T-helper 9 cell (primary cell): ENCODE measurements around the gene PARD3B.

Experiments
- DNase-seq: peaks from one replicate; pipeline ENCODE4 v3.0.0-alpha.2; 2020

Gene PARD3B

DNA sequence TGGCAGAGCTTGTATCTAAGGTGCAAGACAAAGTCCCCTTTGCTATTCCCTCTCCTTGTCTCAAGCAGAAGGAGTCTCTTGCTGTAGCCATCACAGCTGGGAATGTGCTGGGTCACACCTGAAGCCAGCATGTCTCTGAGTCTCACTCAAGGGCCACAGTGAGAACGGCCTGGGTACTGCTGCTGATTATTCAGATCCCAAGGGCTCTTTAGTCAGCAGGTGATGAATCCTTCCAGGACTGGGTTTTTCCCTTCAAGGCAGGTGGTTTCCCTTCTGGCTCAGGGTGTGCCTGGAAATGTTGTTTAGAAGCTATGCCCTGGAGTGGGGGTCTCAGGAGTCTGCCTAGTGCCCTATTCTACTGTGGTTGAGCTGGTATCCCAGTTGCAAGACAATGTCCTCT, 356.3 kb downstream of the PARD3B start:
- no peak for DNase-seq

DNA sequence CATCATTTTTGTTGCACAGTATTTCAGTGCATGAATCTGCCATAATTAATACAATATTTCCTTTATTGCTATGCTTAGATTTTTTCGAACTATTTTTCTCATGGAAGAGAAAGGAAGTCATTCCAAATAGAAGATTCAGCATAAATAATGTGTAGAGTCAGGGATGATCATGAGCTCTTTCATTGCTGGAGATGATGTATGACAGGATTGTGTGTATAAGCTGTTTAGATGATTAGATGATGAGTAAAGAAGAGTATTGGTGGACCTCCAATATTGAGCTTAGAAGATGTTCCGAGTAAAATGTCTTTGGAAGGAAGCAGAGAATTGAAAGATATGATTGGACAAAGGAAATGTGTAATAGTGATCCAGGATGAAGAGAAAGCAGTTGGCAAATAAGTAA, 364.5 kb downstream of the PARD3B start:
- DNase-seq, result no peak

DNA sequence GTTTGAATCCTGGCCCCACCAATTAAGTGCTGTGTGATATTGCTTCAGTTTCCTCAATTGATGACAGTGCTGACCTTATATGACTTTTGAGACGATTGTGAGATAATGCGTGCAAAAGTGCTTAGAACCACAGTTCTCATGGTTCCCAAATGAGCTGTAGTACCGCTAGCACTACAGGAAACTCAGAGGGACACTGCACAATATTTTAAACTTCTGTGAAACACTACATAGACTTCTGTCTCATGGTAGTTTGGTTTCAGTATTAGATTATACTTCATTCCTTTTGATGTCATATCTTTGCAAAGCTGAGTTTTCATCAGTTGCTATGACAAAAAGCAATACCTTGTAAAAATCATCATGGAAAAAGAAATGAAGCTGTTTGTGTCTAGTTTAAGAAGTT, 368.0 kb downstream of the PARD3B start:
- DNase-seq, result no peak

GRCh38 chr2:204913854-204914464, 368.7 kb downstream of the PARD3B start:
- no peak for DNase-seq

DNA sequence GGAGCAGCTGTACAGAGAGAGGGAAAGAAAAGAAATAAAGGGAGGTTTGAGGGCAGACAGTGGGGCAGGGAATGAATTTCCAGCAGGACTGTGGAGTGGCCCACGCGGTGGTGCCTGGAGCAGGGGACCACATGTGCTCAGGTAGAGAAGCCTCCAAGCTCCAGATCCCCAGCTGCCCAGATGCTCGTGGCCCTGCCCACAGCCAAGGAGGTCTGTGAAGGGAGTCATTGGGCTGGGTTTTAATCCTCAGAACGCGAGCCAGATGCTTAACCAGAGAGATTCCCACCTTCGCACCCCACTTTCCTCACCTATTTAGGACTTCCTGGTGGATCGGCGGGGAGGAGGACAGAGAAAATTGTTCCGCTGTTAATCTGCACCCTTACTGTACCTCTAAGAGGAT, 369.4 kb downstream of the PARD3B start:
- no peak for DNase-seq

DNA sequence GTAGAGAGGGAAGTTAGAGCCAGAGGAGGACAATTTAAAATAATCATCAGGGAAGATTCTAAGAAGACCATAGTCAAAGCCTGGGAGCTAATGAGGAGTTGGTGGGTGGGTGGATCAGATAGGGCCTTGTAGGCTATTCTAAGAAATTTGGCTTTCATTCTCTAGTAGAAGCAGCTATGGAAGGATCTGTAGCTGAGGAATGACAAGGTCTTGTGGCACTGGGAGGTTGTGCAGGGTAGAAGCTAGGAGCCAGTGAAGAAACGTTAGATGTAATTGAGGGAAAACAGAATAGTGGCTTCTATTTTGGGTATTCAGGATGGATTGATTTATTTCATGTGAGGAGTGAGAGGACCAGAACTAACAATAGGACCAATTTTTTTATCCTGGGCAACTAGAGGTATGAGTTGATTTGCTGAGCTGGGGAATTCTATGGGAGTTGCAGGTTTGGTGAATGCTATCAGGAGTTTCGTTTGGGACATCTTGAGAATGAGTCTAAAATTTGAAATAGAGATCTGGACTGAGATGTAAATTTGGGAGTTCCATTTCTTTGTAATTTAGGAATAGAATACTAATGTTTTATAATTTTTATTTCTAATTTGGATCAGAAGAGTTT, 371.9 kb downstream of the PARD3B start:
- no peak for DNase-seq

GRCh38 chr2:204920776-204921175, 375.5 kb downstream of the PARD3B start:
- no peak for DNase-seq

DNA sequence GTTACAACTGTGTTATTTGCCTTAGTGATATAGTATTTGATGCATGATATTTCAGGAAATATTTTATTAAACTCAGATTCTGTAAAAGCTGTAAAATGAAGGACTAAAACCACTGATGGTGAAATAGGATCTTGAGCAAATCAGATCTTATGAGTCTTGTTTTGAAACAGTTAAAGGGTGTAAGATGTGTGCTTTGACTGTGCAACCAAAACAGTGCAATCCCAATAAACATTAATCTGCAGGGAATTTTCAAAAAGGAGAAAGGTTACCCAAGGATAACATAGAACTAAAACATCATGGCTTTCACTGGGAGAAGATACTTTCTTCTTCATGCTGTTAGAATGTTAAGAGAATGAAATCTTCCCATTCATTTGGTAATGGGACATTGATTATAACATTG, 378.7 kb downstream of the PARD3B start:
- DNase-seq, result no peak

DNA sequence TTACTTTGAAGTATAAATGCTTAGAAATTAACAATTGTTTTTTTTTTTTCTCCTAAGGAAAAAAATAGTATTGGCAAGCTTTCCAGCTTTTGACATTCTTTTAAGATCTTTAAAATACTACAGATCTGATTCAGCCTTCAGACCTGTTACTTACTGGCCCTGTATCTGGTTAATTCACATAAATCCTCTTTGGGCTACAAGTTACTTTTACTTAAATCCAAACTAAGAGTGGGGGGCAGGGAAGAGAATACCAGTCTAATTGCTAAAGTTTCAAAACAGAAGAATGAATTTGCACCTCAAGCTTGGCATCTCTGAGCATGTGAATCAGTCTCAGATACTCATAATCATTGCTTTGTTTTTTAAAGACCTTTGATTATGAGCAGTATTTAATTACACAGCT, 386.3 kb downstream of the PARD3B start:
- DNase-seq, result no peak

GRCh38 chr2:204933735-204934374, 388.6 kb downstream of the PARD3B start:
- no peak for DNase-seq

DNA sequence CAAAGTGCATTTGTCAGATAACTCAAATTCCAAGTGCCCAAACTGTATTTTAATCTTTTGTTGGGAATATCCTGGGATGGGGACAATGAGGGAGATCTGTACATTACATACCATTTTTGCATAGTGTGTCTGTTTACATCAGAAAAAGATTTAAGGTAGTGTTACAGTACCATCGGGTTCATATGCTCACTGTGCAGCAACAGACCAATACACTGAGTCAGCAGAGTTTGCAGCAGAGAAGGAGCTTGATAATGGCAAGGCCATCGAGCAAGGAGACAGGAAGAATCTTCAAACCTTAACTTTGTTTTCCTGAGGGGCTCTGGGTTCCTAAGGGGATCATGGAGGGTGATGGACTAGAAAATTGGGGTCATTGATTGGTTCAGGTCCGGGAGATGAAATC, 399.7 kb downstream of the PARD3B start:
- DNase-seq, result no peak

- DNase-seq, result no peak
Measured at GRCh38 chr2:204945376-204945775, 400.1 kb downstream of the PARD3B start.

GRCh38 chr2:204946892-204947291, 401.6 kb downstream of the PARD3B start:
- no peak for DNase-seq

GRCh38 chr2:204947405-204947804, 402.1 kb downstream of the PARD3B start:
- no peak for DNase-seq

DNA sequence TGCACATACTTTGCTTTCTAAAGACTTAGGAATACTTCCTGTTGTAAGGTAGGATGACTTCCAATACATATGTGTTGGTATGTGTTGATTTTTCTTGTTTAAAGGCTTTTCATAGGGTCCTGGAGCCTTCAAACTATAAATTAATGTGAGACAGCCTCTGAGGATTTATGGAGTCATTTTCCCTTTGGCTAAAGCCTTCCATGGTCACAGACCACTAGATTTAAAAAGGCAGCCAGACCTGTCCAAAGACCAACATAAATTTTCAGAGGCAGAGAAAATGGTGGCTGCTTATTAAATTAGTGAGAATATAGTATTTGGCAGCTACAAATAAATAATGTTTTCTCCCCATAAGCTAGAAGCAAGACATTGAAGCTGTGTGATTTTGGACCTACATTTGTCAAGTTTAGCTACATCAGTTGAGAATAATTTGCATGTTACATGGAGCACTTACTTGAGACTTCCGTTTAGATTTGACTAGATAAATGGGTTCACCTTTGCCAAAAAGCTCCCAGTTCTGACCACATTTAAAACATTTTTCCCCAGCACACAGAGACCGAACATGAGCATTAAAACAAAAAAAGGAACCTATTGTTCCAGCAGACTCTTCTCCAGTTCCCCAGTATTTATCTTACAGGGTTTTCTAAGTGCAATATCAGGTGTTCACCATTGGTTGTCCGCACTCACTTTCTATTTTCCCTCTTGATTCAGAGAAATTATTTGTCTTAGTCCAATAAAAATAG, 402.9 kb downstream of the PARD3B start:
- no peak for DNase-seq

DNA sequence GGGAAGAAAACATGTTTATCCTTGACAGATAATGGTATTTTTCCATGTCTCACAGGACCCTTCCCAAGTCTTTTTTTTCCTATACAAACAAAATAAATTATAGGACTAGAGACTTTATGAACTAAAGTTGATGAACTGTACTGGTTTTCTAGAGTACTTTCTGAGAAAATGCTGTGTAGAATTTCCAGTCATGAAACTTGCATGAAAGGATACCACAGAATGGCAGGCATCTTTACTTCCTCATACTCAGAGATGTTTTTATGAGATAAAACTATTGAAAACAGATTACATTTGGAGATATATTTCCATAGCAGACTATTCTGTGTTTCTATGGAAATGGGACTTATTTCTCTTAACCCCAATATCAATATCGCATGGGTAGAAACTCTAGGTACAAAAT, 403.5 kb downstream of the PARD3B start:
- no peak for DNase-seq

GRCh38 chr2:204950695-204951346, 405.5 kb downstream of the PARD3B start:
- DNase-seq, result no peak

DNA sequence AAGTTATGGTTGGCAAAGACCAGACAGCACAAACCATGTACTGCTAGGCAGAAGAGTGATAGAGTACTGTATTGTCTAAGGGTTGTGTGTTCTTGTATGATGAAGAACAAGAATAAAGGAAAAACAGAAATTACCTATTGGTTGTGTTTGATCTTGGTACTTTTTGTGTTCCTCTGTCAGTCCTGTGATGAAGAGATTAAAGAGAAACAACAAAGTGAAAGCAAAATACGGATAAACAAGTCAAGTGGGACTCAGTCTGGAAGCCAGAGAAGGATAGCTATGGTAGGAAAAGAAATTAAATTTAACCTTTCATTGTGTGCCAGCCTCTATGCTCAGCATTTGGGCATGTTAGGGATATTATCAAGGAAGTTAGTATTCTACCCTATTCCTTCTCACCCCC, 413.1 kb downstream of the PARD3B start:
- DNase-seq, result no peak

GRCh38 chr2:204964414-204964813, 419.1 kb downstream of the PARD3B start:
- DNase-seq, result no peak

- no peak for DNase-seq
Measured at GRCh38 chr2:204966245-204966644, 421.0 kb downstream of the PARD3B start.

DNA sequence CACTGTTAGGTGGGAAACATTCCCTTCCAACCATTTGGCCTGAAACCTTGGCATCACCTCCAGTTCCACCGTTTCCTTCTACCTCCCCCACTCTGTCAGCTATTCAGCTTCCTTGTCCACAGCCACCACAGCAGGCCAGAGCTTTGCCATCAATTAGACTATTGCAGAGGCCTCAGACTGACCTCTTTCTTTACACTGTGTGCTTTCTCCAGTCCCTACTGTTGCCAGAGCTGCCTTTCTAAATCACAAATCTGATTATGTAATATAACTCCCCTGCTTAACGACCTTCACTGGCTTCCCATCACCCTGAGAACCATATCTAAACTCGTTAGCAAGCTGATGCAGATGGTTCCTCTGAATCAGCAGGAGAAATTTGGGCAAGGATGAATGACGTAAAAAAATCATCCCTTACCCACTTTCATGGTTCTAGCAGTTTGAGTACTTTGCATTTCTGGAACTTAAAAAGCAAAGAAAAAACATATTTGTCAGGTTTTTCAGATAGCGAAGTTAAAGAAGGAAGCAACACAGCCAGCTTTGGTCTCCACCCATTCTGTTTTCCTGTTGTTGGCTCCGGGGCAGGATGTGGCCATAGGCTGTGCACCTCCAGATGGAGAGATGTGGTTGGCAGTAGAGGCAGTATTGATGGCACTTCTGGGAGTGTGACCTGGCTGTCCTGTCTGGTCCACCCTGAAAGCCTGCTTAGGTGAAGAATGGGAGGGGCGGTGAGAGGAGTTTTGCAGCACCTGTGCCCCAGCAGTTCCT, 422.1 kb downstream of the PARD3B start:
- DNase-seq, result peak; percentile 17

DNA sequence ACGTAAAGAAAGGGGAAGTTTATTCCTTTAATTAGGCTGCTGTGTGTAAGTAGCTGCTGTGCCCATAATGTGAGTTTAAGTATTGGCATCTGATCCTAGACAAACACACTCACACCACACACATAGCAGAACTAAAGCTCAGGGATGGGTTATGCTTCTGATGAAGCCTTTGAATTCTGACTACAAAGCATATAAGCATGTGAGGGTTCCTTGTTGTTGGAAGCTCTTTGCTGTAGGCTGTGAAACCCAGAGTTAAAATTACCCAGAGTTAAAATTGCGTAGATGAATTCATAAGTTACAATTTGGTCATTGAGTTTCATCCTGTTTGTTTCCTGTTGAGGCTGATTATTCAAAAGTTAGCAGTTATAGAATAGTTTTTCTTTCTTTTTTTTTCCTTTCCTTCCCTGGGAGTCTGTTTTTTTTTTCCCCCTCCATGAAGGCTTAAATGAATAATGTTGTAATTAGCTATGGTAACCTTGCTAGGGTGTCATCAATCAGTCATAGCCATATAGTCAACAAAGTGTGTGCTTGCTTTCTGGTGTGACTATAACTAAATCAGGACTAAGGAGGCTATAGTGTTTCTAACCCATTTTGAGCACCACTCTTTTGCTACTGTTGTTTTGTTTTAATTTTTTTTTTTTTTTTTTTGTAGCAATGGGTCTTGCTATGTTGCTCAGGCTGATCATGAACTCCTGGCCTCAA, 426.1 kb downstream of the PARD3B start:
- no peak for DNase-seq
